Activated CD4-positive, CD25-positive, alpha-beta regulatory T cell treated with anti-CD3 and anti-CD28 coated beads, Interleukin-2, amount 50 U/mL, for 24 hours (primary cell): ENCODE measurements around the gene PHC2.

Source experiments
- ATAC-seq, 2 donors: fragments of 150-1000 bp; cut with Tn5 transposase; one replicate each; pipeline ENCODE4 v1.10.0; 2021; ENCODE audit warnings: mild to moderate bottlenecking in 1 of 2, moderate library complexity in 1 of 2

PHC2 gene

DNA sequence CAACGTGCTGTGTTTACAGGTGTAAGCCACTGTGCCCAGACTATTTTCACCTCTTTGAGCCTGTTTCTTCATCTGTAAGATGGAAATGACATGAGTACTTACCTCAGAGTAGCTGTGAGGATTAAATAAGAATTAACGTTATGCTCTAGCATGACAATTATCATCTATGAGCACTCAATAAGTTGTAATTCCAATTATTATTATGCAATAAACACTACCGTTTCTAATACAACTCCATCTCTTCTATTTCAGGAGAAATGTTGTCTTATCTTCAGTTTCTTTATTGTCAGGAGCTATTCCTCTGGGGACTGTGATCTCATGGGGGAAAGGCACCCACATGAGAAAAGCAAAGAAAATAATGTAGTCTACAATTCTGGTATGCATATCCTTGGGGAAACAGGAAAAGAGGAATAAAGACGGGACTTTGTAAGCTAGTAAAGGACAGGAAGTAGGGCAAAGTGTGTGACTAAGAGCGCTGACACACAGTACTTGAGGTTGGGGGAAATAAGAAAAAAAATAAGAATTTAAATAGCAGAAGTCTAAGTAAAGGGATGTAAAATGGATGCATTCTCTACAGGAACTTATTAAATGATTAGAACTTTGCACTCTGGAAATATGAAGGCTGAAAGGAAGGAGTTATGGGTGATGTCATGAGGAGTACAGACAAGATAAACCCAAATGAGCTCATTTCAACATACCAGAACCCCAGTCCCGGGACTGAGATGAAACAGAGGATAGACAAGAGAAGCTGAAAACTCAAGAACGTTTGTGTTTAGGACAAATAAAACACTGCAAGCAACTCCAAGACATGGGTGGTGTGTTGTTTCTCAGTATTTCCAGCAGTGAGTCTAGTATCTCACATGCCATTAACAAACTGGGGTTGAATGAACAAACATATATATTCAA, 9.8 kb downstream of the PHC2 start:
- no peak for ATAC-seq

DNA sequence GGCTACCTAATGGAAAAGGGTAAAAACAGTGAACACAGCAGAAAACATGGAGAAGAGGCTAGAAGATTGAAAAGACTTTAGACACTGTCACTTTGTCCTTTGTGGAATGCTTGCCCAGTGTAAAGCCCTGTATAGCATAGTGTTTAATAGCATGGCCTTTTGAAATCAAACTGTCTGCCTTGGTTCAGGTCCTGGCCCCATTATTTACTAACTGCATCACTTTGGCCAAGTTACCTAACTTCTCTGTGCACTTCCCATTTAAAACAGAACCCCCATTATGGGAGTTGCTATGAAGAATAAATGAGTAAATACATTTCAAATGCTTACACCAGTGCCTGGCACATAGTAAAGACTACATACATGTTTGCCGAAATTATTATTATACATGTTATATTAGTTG, 12.1 kb downstream of the PHC2 start:
- ATAC-seq, result no peak

GRCh38 chr1:33414879-33415278, 16.0 kb downstream of the PHC2 start:
- no peak for ATAC-seq

DNA sequence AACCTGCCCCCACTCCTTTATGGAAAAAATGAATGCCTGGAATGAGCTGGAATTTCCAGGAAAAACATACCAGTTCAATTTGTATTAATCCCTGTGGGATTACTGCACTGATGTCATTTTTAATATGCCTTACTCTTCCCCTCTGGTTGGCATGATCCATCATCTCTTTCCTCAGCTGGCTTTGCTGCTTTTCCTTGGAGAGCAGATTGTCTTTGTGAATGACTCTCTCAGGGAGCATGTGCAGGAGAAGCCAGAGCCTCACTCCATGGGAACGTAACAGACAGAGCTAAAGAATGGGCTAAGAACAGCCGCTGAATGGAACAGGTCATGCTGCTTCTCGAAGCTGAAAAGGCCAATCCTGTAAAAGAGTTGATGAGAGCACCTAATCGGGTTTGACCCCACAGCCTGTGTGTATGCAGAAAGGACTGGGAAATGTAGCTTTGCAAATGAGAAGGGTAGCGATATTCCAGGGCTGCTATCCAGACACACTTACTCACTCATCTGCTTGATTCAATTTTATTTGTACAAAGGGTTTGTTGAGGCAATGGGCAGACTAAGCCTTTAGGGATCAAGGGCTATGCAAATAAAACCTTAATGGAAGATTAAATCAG, 20.7 kb downstream of the PHC2 start:
- no peak for ATAC-seq

DNA sequence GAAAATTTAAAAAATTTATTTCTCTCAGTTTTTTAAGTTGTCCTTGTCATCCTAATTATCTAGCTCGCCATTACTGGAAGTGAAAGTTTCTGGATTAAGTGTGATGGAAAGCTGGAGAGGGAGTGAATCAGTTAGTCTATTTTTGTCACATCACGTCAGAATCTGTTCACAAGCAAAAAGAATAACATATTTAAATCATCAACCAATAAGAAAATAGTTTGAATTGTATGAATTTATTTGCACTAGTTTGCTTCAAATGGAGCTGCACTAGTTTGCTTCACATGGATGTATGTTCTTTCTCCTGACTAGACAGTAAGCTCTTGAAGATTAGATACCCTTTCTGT, 22.8 kb downstream of the PHC2 start:
- ATAC-seq, result no peak

GRCh38 chr1:33407352-33408092, 23.4 kb downstream of the PHC2 start:
- ATAC-seq, result no peak

- no peak for ATAC-seq
Observed at GRCh38 chr1:33402206-33402605, 28.7 kb downstream of the PHC2 start.

DNA sequence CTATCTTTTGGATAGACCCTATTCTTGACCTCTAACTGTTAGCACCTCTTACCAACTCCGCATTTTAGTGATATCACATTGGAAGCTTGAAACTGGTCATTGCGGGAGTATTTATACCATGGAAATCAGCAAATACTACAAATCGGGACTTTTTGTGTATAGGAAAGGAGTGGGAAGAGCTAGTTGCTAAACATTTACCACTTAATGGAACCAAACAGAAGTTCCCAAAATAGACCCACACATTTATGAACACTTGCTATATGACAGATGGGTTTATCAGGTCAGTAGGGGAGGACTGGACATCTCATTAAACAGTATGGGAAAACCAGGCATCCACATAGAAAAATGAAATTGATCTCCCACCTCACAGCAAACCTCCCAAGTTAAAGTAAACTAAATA, 29.4 kb downstream of the PHC2 start:
- no peak for ATAC-seq

GRCh38 chr1:33400153-33400911, 30.6 kb downstream of the PHC2 start:
- ATAC-seq, result no peak

GRCh38 chr1:33399375-33399774, 31.5 kb downstream of the PHC2 start:
- ATAC-seq, result no peak

DNA sequence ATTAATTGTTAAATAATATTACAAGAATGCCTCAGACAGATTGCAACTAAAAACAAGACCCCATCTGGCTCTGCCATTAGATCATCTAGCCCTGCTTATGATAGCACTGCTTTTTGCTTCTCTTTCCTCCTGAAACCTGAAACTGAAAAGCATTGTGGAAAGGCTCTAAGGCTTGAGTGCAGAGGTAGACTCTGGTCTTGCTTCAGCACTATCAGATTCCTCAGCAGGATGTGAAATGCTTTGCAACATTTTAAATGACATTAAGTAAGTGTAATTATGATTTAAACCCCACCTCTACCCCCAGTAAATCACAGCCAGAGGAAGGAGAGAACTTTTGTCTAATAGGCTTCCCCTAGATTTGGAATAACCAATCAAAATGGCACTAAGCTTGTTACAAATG, 32.9 kb downstream of the PHC2 start:
- no peak for ATAC-seq

DNA sequence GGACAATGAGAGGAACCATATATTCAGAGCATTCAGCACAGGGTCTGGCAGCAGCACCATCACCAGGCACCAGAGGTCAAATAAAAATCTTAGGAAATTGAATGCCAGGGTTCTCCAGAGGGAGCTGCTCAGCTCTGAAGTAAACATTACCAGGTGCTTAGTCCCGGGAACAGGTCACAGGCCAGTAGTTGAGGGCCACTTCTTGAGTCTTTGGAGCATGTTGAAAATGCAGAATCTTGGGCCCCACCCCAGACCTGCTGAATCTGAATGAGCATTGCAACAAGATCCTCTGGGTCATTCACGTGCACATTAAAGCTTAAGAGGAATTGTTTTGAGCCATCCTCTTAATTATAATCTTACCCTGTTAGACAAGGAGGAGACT, 33.8 kb downstream of the PHC2 start:
- ATAC-seq, result no peak

- ATAC-seq, result no peak
Observed at GRCh38 chr1:33396188-33397124, 34.4 kb downstream of the PHC2 start.

DNA sequence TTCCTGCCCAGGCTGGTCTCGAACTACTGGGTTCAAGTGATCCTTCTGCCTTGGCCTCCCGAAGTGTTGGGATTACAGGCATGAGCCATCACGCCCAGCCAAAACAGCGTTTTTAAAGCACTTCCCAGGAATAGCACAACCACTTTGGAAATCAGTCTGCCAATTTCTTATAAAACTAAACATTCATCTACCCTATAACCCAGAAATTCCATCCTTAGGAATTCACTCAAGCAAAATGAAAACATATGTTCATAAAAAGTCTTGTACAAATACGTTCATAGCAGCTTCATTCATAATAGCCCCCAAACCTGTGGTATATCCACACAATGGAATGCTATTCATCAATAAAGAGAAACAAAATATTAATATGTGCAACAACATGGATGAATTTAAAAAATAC, 36.1 kb downstream of the PHC2 start:
- ATAC-seq, result no peak

GRCh38 chr1:33393991-33394390, 36.9 kb downstream of the PHC2 start:
- ATAC-seq, result no peak

- no peak for ATAC-seq
Observed at GRCh38 chr1:33393524-33393923, 37.4 kb downstream of the PHC2 start.

GRCh38 chr1:33392639-33393038, 38.3 kb downstream of the PHC2 start:
- ATAC-seq, result no peak

GRCh38 chr1:33392206-33392605, 38.7 kb downstream of the PHC2 start:
- no peak for ATAC-seq

- no peak for ATAC-seq
Observed at GRCh38 chr1:33391343-33392078, 39.4 kb downstream of the PHC2 start.

- ATAC-seq, result no peak
Observed at GRCh38 chr1:33390542-33390941, 40.4 kb downstream of the PHC2 start.
